H9 (cell line): ENCODE results near the gene MAML3. TPM values are rescaled to one million over a fixed set of nuclear protein-coding genes. Genes with fewer than 3 reads are reported as not detected.

Source experiments
- DNase-seq: peaks from one replicate; pipeline ENCODE4 v3.0.0-alpha.2; 2017
- H2AFZ ChIP-seq: one replicate; pipeline ENCODE4 v1.6.1; 2013; ENCODE audit warnings: mild to moderate bottlenecking, low read length, control low read depth, moderate library complexity
- H2AK5ac ChIP-seq: 2 replicates; pipeline ENCODE4 v1.6.1; 2013; ENCODE audit warnings: low read length, control low read depth, mixed read lengths; ENCODE audit not compliant: insufficient read length
- H2BK120ac ChIP-seq: one replicate; pipeline ENCODE4 v1.6.1; 2013; ENCODE audit warnings: low read depth, mild to moderate bottlenecking, low read length, control low read depth, inconsistent platforms; ENCODE audit not compliant: poor library complexity, severe bottlenecking
- H2BK12ac ChIP-seq: 2 replicates; pipeline ENCODE4 v1.6.1; 2013; ENCODE audit warnings: low read length, control low read depth, mixed read lengths, low read depth; ENCODE audit not compliant: insufficient read length
- H2BK15ac ChIP-seq: 2 replicates; pipeline ENCODE4 v1.6.1; 2013; ENCODE audit warnings: low read depth, low read length, control low read depth
- H2BK20ac ChIP-seq: one replicate; pipeline ENCODE4 v1.6.1; 2013; ENCODE audit warnings: low read depth, mild to moderate bottlenecking, low read length, control low read depth, inconsistent platforms; ENCODE audit not compliant: poor library complexity, severe bottlenecking
- H2BK5ac ChIP-seq: 2 replicates; pipeline ENCODE4 v1.6.1; 2013; ENCODE audit warnings: low read length, control low read depth, mixed read lengths; ENCODE audit not compliant: insufficient read length
- H3K14ac ChIP-seq: 2 replicates; pipeline ENCODE4 v1.6.1; 2013; ENCODE audit warnings: low read length, control low read depth; ENCODE audit not compliant: insufficient read depth
- H3K18ac ChIP-seq: 2 replicates; pipeline ENCODE4 v1.6.1; 2013; ENCODE audit warnings: low read depth, mild to moderate bottlenecking, mixed read lengths, low read length, control low read depth; ENCODE audit not compliant: insufficient read length
- H3K23ac ChIP-seq: 2 replicates; pipeline ENCODE4 v1.6.1; 2013; ENCODE audit warnings: low read length, control low read depth, mixed read lengths, low read depth; ENCODE audit not compliant: insufficient read length
- H3K23me2 ChIP-seq: 2 replicates; pipeline ENCODE4 v1.6.1; 2013; ENCODE audit warnings: low read depth, mild to moderate bottlenecking, mixed read lengths, low read length, control low read depth; ENCODE audit not compliant: insufficient read length, poor library complexity, severe bottlenecking
- H3K27ac ChIP-seq: 2 replicates; pipeline ENCODE4 v1.5.1; 2013; ENCODE audit warnings: low read length, control low read depth, mixed read lengths, low read depth; ENCODE audit not compliant: insufficient read length
- H3K27me3 ChIP-seq: 2 replicates; pipeline ENCODE4 v1.6.1; 2013; ENCODE audit warnings: low read length, control low read depth, inconsistent platforms; ENCODE audit not compliant: insufficient read depth
- H3K4ac ChIP-seq: 2 replicates; pipeline ENCODE4 v1.6.1; 2013; ENCODE audit warnings: low read depth, mild to moderate bottlenecking, control low read depth, inconsistent platforms, low read length, moderate library complexity
- H3K4me1 ChIP-seq: 2 replicates; pipeline ENCODE4 v1.6.1; 2013; ENCODE audit warnings: low read length, control low read depth, inconsistent platforms; ENCODE audit not compliant: insufficient read depth
- H3K4me2 ChIP-seq: 2 replicates; pipeline ENCODE4 v1.6.1; 2013; ENCODE audit warnings: low read length, control low read depth, mixed read lengths; ENCODE audit not compliant: insufficient read length, insufficient read depth
- H3K56ac ChIP-seq: 2 replicates; pipeline ENCODE4 v1.6.1; 2013; ENCODE audit warnings: low read depth, mild to moderate bottlenecking, mixed read lengths, low read length, control low read depth; ENCODE audit not compliant: insufficient read length
- H3K79me1 ChIP-seq: 2 replicates; pipeline ENCODE4 v1.6.1; 2013; ENCODE audit warnings: low read depth, mild to moderate bottlenecking, moderate library complexity, low read length, control low read depth, inconsistent platforms; ENCODE audit not compliant: insufficient read depth, poor library complexity, severe bottlenecking
- H3K79me2 ChIP-seq: 2 replicates; pipeline ENCODE4 v1.6.1; 2013; ENCODE audit warnings: low read length, control low read depth, inconsistent platforms; ENCODE audit not compliant: insufficient read depth
- H3K9ac ChIP-seq: 2 replicates; pipeline ENCODE4 v1.6.1; 2013; ENCODE audit warnings: low read length, control low read depth, mixed read lengths; ENCODE audit not compliant: insufficient read length; ENCODE audit errors: extremely low read depth
- H3K9me3 ChIP-seq: one replicate; pipeline ENCODE4 v1.6.1; 2013; ENCODE audit warnings: low read depth, low read length, inconsistent platforms; ENCODE audit not compliant: control insufficient read depth
- H3T11ph ChIP-seq: one replicate; pipeline ENCODE4 v1.6.1; 2013; ENCODE audit warnings: mild to moderate bottlenecking, low read length, control low read depth, inconsistent platforms
- H4K20me1 ChIP-seq: one replicate; pipeline ENCODE4 v1.6.1; 2013; ENCODE audit not compliant: control insufficient read depth, insufficient read length, insufficient read depth
- H4K5ac ChIP-seq: 2 replicates; pipeline ENCODE4 v1.6.1; 2013; ENCODE audit warnings: low read depth, mild to moderate bottlenecking, mixed read lengths, low read length, control low read depth; ENCODE audit not compliant: insufficient read length
- H4K8ac ChIP-seq: replicated peaks from 2 replicates; pipeline ENCODE4 v1.6.1; 2013; ENCODE audit warnings: low read length, control low read depth, mixed read lengths, low read depth; ENCODE audit not compliant: insufficient read length
- H4K91ac ChIP-seq: 2 replicates; pipeline ENCODE4 v1.6.1; 2013; ENCODE audit warnings: low read depth, mild to moderate bottlenecking, moderate library complexity, mixed read lengths, low read length, control low read depth; ENCODE audit not compliant: insufficient read length
- H3K27ac Mint-ChIP-seq, 3 experiments: 2 replicates in 2 of 3; 3 replicates in 1 of 3; pipeline ENCODE4 v1.8.0; 2020 to 2021; ENCODE audit warnings: mixed read lengths in 3 of 3, mild to moderate bottlenecking in 1 of 3, moderate library complexity in 1 of 3
- H3K27me3 Mint-ChIP-seq: 2 replicates; pipeline ENCODE4 v1.8.0; 2021; ENCODE audit warnings: low read depth, mild to moderate bottlenecking, moderate library complexity, mixed read lengths
- H3K36me3 Mint-ChIP-seq, 3 experiments: 2 replicates in 2 of 3; 3 replicates in 1 of 3; pipeline ENCODE4 v1.8.0; 2020 to 2021; ENCODE audit warnings: low read depth in 3 of 3, mixed read lengths in 3 of 3; ENCODE audit not compliant: insufficient read depth in 1 of 3
- H3K4me1 Mint-ChIP-seq, 2 experiments: 2 replicates each; pipeline ENCODE4 v1.8.0; 2020; ENCODE audit warnings: mixed read lengths in 2 of 2
- H3K4me3 Mint-ChIP-seq, 2 experiments: 2 replicates in 1 of 2; 3 replicates in 1 of 2; pipeline ENCODE4 v1.8.0; 2020 to 2021; ENCODE audit warnings: mild to moderate bottlenecking in 2 of 2, mixed read lengths in 2 of 2, moderate library complexity in 1 of 2
- H3K9me3 Mint-ChIP-seq, 2 experiments: 2 replicates in 1 of 2; 3 replicates in 1 of 2; pipeline ENCODE4 v1.8.0; 2020; ENCODE audit warnings: mild to moderate bottlenecking in 2 of 2, mixed read lengths in 2 of 2, moderate library complexity in 1 of 2
- WGBS: extraction: QIAGEN DNeasy Blood & Tissue Kit; methylation state at CpG from one replicate; pipeline ENCODE4 v1.1.7; 2013; ENCODE audit warnings: missing lambda C conversion rate, low lambda C conversion rate, mixed read lengths; ENCODE audit not compliant: insufficient read length; ENCODE audit errors: extremely low coverage; 5-methylcytosine and 5-hydroxymethylcytosine counted together
- total RNA-seq: library from RNA; stranded (reverse); gene quantifications from 2 replicates; pipeline ENCODE4 v1.2.1, GENCODE V29; 2021
- TF ChIP-seq, protein P1 (sequence below): fragments of 200-600 bp; sonication (generic); conservative IDR thresholded peaks from 3 replicates; pipeline ENCODE4 v1.8.0; 2021; ENCODE audit warnings: antibody characterized with exemption, mild to moderate bottlenecking

MAML3 gene
- total RNA-seq, 1 experiment from 2014 or later = 3.9 TPM

DNA sequence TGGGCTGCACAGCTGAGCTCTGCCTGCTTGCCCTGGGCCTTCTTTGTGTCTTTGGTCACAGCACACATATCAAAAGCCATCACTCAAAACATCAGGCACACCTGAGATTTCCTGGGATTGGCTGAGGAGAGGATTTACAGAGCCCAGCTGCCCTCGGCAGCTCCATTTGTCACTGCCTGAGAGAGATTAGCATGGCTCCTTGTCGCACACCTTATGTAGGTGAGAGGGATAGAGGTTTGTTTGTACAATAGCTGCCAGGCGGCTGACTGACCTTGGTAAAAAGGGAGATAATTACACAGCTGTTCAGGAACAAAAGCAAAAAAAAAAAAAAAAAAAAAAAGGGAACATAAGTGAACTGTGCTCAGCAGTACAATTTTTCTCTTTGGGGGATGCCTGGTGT, 425.1 kb downstream of the MAML3 start:
- H3K18ac ChIP-seq = no peak overlapping the region
- no peak overlapping the region for H2AFZ ChIP-seq
- H3K4me1 ChIP-seq = no peaks in the 10 kb centered on the region
- DNase-seq = no peak
- no peaks in the 10 kb centered on the region for H3K23me2 ChIP-seq
- H3K4me2 ChIP-seq = no peak overlapping the region
- no peak overlapping the region for H3K9ac ChIP-seq
- no peaks in the 10 kb centered on the region for H3K36me3 Mint-ChIP-seq
- no peak overlapping the region for H2BK20ac ChIP-seq
- H2BK15ac ChIP-seq = no peak overlapping the region
- no peak overlapping the region for H3K4ac ChIP-seq
- no peak overlapping the region for H2BK120ac ChIP-seq
- H4K5ac ChIP-seq = no peak overlapping the region
- peaks cover under 1% of the 10 kb centered on the region; the same call in 1 of the 2 replicates for H3K27me3 ChIP-seq
- WGBS = no CpG with 5 or more reads among the region's 3 CpGs
- H2BK5ac ChIP-seq = no peak overlapping the region
- no peaks in the 10 kb centered on the region for H4K20me1 ChIP-seq
- no peak overlapping the region for H3K56ac ChIP-seq
- peaks cover 16% of the 10 kb centered on the region for H3K27me3 Mint-ChIP-seq
- no peak overlapping the region for H3K4me3 Mint-ChIP-seq
- H3K9me3 ChIP-seq = no peaks in the 10 kb centered on the region
- no peaks in the 10 kb centered on the region for H3K79me2 ChIP-seq
- no peak overlapping the region for H3K23ac ChIP-seq
- no peak overlapping the region for H3T11ph ChIP-seq
- no peak overlapping the region for H4K8ac ChIP-seq
- H3K4me1 Mint-ChIP-seq = no peaks in the 10 kb centered on the region
- TF ChIP-seq, protein P1, sequence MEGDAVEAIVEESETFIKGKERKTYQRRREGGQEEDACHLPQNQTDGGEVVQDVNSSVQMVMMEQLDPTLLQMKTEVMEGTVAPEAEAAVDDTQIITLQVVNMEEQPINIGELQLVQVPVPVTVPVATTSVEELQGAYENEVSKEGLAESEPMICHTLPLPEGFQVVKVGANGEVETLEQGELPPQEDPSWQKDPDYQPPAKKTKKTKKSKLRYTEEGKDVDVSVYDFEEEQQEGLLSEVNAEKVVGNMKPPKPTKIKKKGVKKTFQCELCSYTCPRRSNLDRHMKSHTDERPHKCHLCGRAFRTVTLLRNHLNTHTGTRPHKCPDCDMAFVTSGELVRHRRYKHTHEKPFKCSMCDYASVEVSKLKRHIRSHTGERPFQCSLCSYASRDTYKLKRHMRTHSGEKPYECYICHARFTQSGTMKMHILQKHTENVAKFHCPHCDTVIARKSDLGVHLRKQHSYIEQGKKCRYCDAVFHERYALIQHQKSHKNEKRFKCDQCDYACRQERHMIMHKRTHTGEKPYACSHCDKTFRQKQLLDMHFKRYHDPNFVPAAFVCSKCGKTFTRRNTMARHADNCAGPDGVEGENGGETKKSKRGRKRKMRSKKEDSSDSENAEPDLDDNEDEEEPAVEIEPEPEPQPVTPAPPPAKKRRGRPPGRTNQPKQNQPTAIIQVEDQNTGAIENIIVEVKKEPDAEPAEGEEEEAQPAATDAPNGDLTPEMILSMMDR = no peak
- H3K27ac Mint-ChIP-seq = 0 out of 7 replicates have a peak overlapping the region, but pooled peaks of 1 of the 3 experiments have one; percentile 58
- no peak overlapping the region for H2BK12ac ChIP-seq
- no peak overlapping the region for H4K91ac ChIP-seq
- H2AK5ac ChIP-seq = no peak overlapping the region
- no peak overlapping the region for H3K27ac ChIP-seq
- no peaks in the 10 kb centered on the region for H3K79me1 ChIP-seq
- no peaks in the 10 kb centered on the region for H3K9me3 Mint-ChIP-seq
- no peak overlapping the region for H3K14ac ChIP-seq
